ENCODE data around the gene ERMN. TPM values are rescaled to one million over a fixed set of nuclear protein-coding genes. Genes with fewer than 3 reads are reported as not detected.

Gene ERMN
- total RNA-seq, 1 experiment from 2014 or later = 0.59 TPM

GRCh38 chr2:157326698-157327097, 1.1 kb upstream of the ERMN start:
- no peaks in the 10 kb centered on the region for H3K9me3 Mint-ChIP-seq
- H3K27me3 Mint-ChIP-seq (ENCODE audit: low read depth) = no peaks in the 10 kb centered on the region
- DNase-seq (ENCODE audit: low spot score) = no peak
- no peaks in the 10 kb centered on the region for H3K36me3 Mint-ChIP-seq
- POLR2A ChIA-PET = interaction anchor here (1.4 kb wide), 1 partner anchor 24 kb away, joined by 3 read pairs; no protein-coding TSS in a partner anchor
- peaks cover 30% of the 10 kb centered on the region for H3K4me1 Mint-ChIP-seq
- no peak for TF ChIP-seq RELA (CRISPR knock-in tag; IDR thresholded peaks at IDR 0.05; ENCODE audit: borderline replicate concordance)
- no peak for TF ChIP-seq ZNF263 (CRISPR knock-in tag; IDR thresholded peaks at IDR 0.05; ENCODE audit: low read depth)
- no peak for TF ChIP-seq ZNF138 (CRISPR knock-in tag; conservative IDR thresholded peaks at IDR 0.05)
- TF ChIP-seq ZBTB21 (CRISPR knock-in tag; IDR thresholded peaks at IDR 0.05; ENCODE audit: borderline replicate concordance) = no peak
- TF ChIP-seq ATF1 (CRISPR knock-in tag; IDR thresholded peaks at IDR 0.05) = no peak
- TF ChIP-seq JAZF1 (CRISPR knock-in tag; IDR thresholded peaks at IDR 0.05) = no peak
- TF ChIP-seq ZNF423 (CRISPR knock-in tag; IDR thresholded peaks at IDR 0.05) = no peak
- TF ChIP-seq ESRRA (CRISPR knock-in tag; IDR thresholded peaks at IDR 0.05; ENCODE audit: borderline replicate concordance) = no peak
- TF ChIP-seq TEAD4 (CRISPR knock-in tag; IDR thresholded peaks at IDR 0.05) = no peak
- no peak for TF ChIP-seq ELF4 (CRISPR knock-in tag; IDR thresholded peaks at IDR 0.05; ENCODE audit: low read depth)
- TF ChIP-seq ZNF416 (CRISPR knock-in tag; IDR thresholded peaks at IDR 0.05) = no peak
- no peak for TF ChIP-seq TCF7 (CRISPR knock-in tag; IDR thresholded peaks at IDR 0.05; ENCODE audit: low read depth)
- TF ChIP-seq, protein P1, sequence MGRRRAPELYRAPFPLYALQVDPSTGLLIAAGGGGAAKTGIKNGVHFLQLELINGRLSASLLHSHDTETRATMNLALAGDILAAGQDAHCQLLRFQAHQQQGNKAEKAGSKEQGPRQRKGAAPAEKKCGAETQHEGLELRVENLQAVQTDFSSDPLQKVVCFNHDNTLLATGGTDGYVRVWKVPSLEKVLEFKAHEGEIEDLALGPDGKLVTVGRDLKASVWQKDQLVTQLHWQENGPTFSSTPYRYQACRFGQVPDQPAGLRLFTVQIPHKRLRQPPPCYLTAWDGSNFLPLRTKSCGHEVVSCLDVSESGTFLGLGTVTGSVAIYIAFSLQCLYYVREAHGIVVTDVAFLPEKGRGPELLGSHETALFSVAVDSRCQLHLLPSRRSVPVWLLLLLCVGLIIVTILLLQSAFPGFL (CRISPR knock-in tag; IDR thresholded peaks at IDR 0.05; ENCODE audit: borderline replicate concordance) = no peak
- no peak for TF ChIP-seq CREB1 (CRISPR knock-in tag; IDR thresholded peaks at IDR 0.05)
- TF ChIP-seq, protein P2, sequence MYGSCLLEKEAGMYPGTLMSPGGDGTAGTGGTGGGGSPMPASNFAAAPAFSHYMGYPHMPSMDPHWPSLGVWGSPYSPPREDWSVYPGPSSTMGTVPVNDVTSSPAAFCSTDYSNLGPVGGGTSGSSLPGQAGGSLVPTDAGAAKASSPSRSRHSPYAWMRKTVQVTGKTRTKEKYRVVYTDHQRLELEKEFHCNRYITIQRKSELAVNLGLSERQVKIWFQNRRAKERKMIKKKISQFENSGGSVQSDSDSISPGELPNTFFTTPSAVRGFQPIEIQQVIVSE (CRISPR knock-in tag; IDR thresholded peaks at IDR 0.05; ENCODE audit: borderline replicate concordance) = no peak
- TF ChIP-seq SMAD4 (CRISPR knock-in tag; IDR thresholded peaks at IDR 0.05) = no peak
- no peak for TF ChIP-seq NFATC4 (CRISPR knock-in tag; IDR thresholded peaks at IDR 0.05)
- TF ChIP-seq, protein P3, sequence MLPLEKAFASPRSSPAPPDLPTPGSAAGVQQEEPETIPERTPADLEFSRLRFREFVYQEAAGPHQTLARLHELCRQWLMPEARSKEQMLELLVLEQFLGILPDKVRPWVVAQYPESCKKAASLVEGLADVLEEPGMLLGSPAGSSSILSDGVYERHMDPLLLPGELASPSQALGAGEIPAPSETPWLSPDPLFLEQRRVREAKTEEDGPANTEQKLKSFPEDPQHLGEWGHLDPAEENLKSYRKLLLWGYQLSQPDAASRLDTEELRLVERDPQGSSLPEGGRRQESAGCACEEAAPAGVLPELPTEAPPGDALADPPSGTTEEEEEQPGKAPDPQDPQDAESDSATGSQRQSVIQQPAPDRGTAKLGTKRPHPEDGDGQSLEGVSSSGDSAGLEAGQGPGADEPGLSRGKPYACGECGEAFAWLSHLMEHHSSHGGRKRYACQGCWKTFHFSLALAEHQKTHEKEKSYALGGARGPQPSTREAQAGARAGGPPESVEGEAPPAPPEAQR (CRISPR knock-in tag; IDR thresholded peaks at IDR 0.05) = no peak
- TF ChIP-seq, protein P4, sequence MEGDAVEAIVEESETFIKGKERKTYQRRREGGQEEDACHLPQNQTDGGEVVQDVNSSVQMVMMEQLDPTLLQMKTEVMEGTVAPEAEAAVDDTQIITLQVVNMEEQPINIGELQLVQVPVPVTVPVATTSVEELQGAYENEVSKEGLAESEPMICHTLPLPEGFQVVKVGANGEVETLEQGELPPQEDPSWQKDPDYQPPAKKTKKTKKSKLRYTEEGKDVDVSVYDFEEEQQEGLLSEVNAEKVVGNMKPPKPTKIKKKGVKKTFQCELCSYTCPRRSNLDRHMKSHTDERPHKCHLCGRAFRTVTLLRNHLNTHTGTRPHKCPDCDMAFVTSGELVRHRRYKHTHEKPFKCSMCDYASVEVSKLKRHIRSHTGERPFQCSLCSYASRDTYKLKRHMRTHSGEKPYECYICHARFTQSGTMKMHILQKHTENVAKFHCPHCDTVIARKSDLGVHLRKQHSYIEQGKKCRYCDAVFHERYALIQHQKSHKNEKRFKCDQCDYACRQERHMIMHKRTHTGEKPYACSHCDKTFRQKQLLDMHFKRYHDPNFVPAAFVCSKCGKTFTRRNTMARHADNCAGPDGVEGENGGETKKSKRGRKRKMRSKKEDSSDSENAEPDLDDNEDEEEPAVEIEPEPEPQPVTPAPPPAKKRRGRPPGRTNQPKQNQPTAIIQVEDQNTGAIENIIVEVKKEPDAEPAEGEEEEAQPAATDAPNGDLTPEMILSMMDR (IDR thresholded peaks at IDR 0.05) = no peak
- TF ChIP-seq ZNF671 (CRISPR knock-in tag; IDR thresholded peaks at IDR 0.05) = no peak
- no peak for ATAC-seq
- H3K4me3 Mint-ChIP-seq = no peak overlapping the region
- H3K27ac Mint-ChIP-seq = no peak overlapping the region
- CTCF ChIA-PET = interaction anchor here (0.7 to 3.6 kb wide), 19 partner anchors 8 to 466 kb away, joined by 3 to 125 read pairs (median 7); no protein-coding TSS in a partner anchor

- POLR2A ChIA-PET = no interaction called here
- CTCF ChIA-PET = interaction anchor here (1.0 kb wide), 1 partner anchor 12 kb away, joined by 5 read pairs; no protein-coding TSS in a partner anchor
- TF ChIP-seq AFF4 (CRISPR knock-in tag; IDR thresholded peaks at IDR 0.05; ENCODE audit: borderline replicate concordance) = no peak
- no peak for TF ChIP-seq ERG (CRISPR knock-in tag; IDR thresholded peaks at IDR 0.05)
- no peak for TF ChIP-seq ZNF219 (CRISPR knock-in tag; IDR thresholded peaks at IDR 0.05; ENCODE audit: borderline replicate concordance)
- TF ChIP-seq GABPB1 (CRISPR knock-in tag; IDR thresholded peaks at IDR 0.05) = no peak
- TF ChIP-seq SMAD3 (CRISPR knock-in tag; IDR thresholded peaks at IDR 0.05; ENCODE audit: borderline replicate concordance) = no peak
- no peak for TF ChIP-seq NR2C2 (CRISPR knock-in tag; IDR thresholded peaks at IDR 0.05)
Measured at GRCh38 chr2:157324331-157324843, 1.2 kb downstream of the ERMN start.

More at GRCh38 chr2:157324331-157324843, 1.2 kb downstream of the ERMN start:
- Mint-ChIP-seq H3K36me3 (no peaks in the 10 kb centered on the region), H3K27me3 (ENCODE audit: low read depth) (no peaks in the 10 kb centered on the region), H3K4me1 (peaks cover 42% of the 10 kb centered on the region), H3K9me3 (no peaks in the 10 kb centered on the region), H3K4me3 (no peak overlapping the region), H3K27ac (no peak overlapping the region)
- ATAC-seq (no peak), DNase-seq (ENCODE audit: low spot score) (no peak)

Measured in WTC11 (cell line).